ENCODE results near the gene RAD9B. TPM values are rescaled to one million over a fixed set of nuclear protein-coding genes. Genes with fewer than 3 reads are reported as not detected.

RAD9B gene
- total and polyA plus RNA-seq, 10 of the 15 experiments (the other 5 are each of a cell fraction or from before 2014, with no cell fraction given), result 0.54 to 2.0 (median 1.3) TPM

DNA sequence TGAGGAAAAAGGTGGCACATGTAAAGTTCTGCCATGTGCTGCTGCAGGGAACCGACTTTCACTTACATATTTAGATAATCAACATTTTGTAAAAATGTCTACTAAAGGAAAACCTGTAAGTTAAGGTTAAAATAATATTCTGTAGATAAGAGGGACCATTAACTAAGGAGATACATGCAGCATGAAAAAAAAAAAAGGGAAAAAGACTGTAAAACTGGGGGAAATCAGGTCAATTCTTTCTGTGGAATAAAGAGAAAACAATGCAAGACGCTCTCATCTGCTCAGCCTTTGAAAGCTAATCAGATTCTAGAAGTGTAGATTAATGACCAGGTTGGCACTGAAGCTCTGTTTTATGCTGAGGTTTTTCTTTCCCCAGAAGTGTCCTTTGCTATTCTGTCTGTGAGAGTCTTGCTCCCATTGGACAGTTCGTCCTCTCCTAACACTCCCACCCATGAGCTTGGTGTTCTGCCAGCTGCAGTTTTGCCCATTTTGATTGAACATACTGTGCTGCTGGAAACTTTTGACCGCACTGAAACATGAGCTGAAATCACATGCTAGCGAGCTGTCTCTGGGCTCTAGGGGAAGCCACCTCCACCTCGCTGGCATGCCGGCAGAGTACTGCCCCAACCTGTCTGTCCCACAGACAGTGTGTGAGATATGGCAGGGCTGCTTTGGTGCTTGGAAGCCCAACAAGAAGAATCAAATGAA is 41.3 kb downstream of the RAD9B start (continued):
- TF ChIP-seq, protein P1, sequence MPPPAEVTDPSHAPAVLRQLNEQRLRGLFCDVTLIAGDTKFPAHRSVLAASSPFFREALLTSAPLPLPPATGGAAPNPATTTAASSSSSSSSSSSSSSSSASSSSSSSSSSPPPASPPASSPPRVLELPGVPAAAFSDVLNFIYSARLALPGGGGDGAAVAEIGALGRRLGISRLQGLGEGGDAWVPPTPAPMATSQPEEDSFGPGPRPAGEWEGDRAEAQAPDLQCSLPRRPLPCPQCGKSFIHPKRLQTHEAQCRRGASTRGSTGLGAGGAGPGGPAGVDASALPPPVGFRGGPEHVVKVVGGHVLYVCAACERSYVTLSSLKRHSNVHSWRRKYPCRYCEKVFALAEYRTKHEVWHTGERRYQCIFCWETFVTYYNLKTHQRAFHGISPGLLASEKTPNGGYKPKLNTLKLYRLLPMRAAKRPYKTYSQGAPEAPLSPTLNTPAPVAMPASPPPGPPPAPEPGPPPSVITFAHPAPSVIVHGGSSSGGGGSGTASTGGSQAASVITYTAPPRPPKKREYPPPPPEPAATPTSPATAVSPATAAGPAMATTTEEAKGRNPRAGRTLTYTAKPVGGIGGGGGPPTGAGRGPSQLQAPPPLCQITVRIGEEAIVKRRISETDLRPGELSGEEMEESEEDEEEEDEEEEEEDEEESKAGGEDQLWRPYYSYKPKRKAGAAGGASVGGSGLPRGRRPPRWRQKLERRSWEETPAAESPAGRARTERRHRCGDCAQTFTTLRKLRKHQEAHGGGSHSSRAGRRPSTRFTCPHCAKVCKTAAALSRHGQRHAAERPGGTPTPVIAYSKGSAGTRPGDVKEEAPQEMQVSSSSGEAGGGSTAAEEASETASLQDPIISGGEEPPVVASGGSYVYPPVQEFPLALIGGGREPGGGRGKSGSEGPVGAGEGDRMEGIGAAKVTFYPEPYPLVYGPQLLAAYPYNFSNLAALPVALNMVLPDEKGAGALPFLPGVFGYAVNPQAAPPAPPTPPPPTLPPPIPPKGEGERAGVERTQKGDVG (CRISPR knock-in tag; IDR thresholded peaks at IDR 0.05), result no peak
- peak; percentile 67 for TF ChIP-seq SMAD1 (IDR thresholded peaks at IDR 0.05; ENCODE audit: low read depth, partially characterized antibody)
- 0 out of 2 replicates have a peak, but pooled peaks have one; percentile 31 for TF ChIP-seq POLR2AphosphoS2 (IDR thresholded peaks at IDR 0.05; ENCODE audit: low read depth, low read length)
- peak; percentile 27 for TF ChIP-seq MTA2 (IDR thresholded peaks at IDR 0.05; ENCODE audit: low read depth)
- TF ChIP-seq, protein P2, sequence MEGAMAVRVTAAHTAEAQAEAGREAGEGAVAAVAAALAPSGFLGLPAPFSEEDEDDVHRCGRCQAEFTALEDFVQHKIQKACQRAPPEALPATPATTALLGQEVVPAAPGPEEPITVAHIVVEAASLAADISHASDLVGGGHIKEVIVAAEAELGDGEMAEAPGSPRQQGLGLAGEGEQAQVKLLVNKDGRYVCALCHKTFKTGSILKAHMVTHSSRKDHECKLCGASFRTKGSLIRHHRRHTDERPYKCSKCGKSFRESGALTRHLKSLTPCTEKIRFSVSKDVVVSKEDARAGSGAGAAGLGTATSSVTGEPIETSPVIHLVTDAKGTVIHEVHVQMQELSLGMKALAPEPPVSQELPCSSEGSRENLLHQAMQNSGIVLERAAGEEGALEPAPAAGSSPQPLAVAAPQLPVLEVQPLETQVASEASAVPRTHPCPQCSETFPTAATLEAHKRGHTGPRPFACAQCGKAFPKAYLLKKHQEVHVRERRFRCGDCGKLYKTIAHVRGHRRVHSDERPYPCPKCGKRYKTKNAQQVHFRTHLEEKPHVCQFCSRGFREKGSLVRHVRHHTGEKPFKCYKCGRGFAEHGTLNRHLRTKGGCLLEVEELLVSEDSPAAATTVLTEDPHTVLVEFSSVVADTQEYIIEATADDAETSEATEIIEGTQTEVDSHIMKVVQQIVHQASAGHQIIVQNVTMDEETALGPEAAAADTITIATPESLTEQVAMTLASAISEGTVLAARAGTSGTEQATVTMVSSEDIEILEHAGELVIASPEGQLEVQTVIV (IDR thresholded peaks at IDR 0.05; ENCODE audit: borderline replicate concordance, partially characterized antibody), result no peak
- TF ChIP-seq ZNF622 (IDR thresholded peaks at IDR 0.05), result no peak
- TF ChIP-seq BCL11A (IDR thresholded peaks at IDR 0.05; ENCODE audit: low read depth, low read length), result no peak
- no peak for TF ChIP-seq HDAC6 (IDR thresholded peaks at IDR 0.05; ENCODE audit: unreplicated experiment)
- peak; percentile 13; the same call in 1 of the 2 replicates for TF ChIP-seq PAX5 (IDR thresholded peaks at IDR 0.05; ENCODE audit: borderline replicate concordance, low read depth, low read length)
- no peak for TF ChIP-seq PAX8 (IDR thresholded peaks at IDR 0.05)
- TF ChIP-seq SREBF1 (IDR thresholded peaks at IDR 0.05; ENCODE audit: low read length), result no peak
- peak; percentile 50 for TF ChIP-seq MEF2B (IDR thresholded peaks at IDR 0.05; ENCODE audit: partially characterized antibody, poor library complexity, severe bottlenecking)
- TF ChIP-seq EZH2 (IDR thresholded peaks at IDR 0.05; ENCODE audit: borderline replicate concordance, control insufficient read depth, low read depth, low read length), result no peak
- TF ChIP-seq, protein P3, sequence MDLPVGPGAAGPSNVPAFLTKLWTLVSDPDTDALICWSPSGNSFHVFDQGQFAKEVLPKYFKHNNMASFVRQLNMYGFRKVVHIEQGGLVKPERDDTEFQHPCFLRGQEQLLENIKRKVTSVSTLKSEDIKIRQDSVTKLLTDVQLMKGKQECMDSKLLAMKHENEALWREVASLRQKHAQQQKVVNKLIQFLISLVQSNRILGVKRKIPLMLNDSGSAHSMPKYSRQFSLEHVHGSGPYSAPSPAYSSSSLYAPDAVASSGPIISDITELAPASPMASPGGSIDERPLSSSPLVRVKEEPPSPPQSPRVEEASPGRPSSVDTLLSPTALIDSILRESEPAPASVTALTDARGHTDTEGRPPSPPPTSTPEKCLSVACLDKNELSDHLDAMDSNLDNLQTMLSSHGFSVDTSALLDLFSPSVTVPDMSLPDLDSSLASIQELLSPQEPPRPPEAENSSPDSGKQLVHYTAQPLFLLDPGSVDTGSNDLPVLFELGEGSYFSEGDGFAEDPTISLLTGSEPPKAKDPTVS (IDR thresholded peaks at IDR 0.05; ENCODE audit: low read depth, low read length), result no peak
- TF ChIP-seq, protein P4, sequence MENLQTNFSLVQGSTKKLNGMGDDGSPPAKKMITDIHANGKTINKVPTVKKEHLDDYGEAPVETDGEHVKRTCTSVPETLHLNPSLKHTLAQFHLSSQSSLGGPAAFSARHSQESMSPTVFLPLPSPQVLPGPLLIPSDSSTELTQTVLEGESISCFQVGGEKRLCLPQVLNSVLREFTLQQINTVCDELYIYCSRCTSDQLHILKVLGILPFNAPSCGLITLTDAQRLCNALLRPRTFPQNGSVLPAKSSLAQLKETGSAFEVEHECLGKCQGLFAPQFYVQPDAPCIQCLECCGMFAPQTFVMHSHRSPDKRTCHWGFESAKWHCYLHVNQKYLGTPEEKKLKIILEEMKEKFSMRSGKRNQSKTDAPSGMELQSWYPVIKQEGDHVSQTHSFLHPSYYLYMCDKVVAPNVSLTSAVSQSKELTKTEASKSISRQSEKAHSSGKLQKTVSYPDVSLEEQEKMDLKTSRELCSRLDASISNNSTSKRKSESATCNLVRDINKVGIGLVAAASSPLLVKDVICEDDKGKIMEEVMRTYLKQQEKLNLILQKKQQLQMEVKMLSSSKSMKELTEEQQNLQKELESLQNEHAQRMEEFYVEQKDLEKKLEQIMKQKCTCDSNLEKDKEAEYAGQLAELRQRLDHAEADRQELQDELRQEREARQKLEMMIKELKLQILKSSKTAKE (IDR thresholded peaks at IDR 0.05; ENCODE audit: low read depth, poor library complexity, severe bottlenecking), result peak; percentile 44
- TF ChIP-seq, protein P5, sequence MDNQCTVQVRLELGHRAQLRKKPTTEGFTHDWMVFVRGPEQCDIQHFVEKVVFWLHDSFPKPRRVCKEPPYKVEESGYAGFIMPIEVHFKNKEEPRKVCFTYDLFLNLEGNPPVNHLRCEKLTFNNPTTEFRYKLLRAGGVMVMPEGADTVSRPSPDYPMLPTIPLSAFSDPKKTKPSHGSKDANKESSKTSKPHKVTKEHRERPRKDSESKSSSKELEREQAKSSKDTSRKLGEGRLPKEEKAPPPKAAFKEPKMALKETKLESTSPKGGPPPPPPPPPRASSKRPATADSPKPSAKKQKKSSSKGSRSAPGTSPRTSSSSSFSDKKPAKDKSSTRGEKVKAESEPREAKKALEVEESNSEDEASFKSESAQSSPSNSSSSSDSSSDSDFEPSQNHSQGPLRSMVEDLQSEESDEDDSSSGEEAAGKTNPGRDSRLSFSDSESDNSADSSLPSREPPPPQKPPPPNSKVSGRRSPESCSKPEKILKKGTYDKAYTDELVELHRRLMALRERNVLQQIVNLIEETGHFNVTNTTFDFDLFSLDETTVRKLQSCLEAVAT (IDR thresholded peaks at IDR 0.05), result 0 out of 2 replicates have a peak, but pooled peaks have one; percentile 28
- peak; percentile 76 for TF ChIP-seq HDGF (IDR thresholded peaks at IDR 0.05)
- peak; percentile 72 for TF ChIP-seq RUNX3 (IDR thresholded peaks at IDR 0.05; ENCODE audit: low read length)
